ENCODE data around the gene VTI1A. TPM values are rescaled to one million over a fixed set of nuclear protein-coding genes. Genes with fewer than 3 reads are reported as not detected.

The VTI1A gene
- total and polyA plus RNA-seq, 7 donors = 10.8 to 80.3 (median 36.8) TPM

DNA sequence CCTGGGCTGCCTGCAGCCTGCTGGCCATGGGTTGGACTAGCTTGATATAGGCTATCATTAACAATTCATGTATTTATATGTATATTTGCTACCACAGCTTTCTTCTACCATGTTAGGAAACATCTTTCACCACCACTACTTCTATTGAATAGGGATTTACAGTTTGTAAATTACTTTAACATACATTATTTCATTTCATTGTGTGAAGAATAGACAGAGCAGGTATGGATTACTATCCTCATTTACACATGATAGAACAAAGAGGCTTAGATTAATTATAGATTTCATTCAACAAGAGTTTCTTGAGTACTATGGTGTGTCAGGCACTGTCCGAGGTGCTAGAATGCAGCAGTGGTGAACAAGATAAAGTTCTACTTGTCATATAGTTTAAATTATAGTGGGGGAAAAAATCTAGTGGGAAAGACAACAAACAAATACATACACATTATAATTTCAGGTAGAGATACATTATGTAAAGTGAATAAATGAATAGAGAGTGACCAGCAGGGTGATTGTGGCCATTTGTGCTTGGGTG lies 20.6 kb downstream of the VTI1A start:
- Histone ChIP-seq H3K36me3 (peaks cover 0 to 32% (median 8%) of the 10 kb centered on the region in 4 donors), H3K9me3 (no peaks in the 10 kb centered on the region), H3K4me3 (no peak overlapping the region), H3K4me1 (peaks cover 0 to 9% (median 0%) of the 10 kb centered on the region in 4 donors), H3K27me3 (no peaks in the 10 kb centered on the region), H3K27ac (no peak overlapping the region)
- WGBS, 2 donors = 93 to 94% methylated on average over 1 of the region's 1 CpG
- TF ChIP-seq EP300 (IDR thresholded peaks at IDR 0.05) (no peak), POLR2A (IDR thresholded peaks at IDR 0.05) (no peak), POLR2AphosphoS5 (IDR thresholded peaks at IDR 0.05) (no peak), CTCF (IDR thresholded peaks at IDR 0.05) (no peak)
- intact Hi-C loops (cut with DNase I) = no loop called here
- no peak for DNase-seq

DNA sequence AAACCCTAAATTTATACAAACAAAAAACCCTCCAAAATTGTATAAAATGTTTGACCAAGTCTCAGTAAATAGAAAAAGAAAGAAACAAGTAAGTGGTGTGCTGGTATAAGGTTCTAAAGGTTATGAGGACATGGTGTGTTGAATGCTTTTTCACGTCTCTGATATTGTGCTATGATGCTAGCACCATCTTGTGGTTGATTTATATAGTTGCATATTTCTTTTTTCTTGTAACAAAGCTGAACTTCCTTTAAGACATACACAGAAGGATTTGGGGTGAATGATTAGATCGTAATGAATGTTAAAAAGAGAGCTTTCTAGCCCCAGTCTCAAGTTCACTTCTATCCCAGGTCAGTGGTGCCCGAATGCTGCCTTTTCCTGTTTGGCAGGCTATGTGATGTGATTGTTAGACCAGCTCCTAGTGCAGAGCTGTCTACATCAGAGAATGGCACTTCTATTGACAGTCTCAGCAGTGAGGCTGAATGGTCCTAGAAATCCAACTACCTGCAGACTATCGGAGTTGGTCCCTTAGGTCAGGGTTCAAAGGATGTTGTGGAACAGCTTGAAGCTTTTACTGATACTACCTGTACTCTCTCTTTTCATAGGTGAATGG lies 25.0 kb downstream of the VTI1A start:
- no peak overlapping the region for H3K27ac ChIP-seq
- WGBS, 2 donors = 6 to 24% methylated on average over 4 of the region's 4 CpGs
- H3K36me3 ChIP-seq = peaks cover 0 to 8% (median 0%) of the 10 kb centered on the region in 4 donors
- H3K27me3 ChIP-seq = no peaks in the 10 kb centered on the region
- peaks cover 0 to 9% (median 0%) of the 10 kb centered on the region in 4 donors for H3K4me1 ChIP-seq
- DNase-seq = no peak
- no peak for TF ChIP-seq POLR2AphosphoS5 (IDR thresholded peaks at IDR 0.05)
- TF ChIP-seq POLR2A (IDR thresholded peaks at IDR 0.05) = no peak
- peak; percentile 22 to 64 (median 51) for TF ChIP-seq CTCF (IDR thresholded peaks at IDR 0.05)
- no peak for TF ChIP-seq EP300 (IDR thresholded peaks at IDR 0.05)
- intact Hi-C loops (cut with DNase I) = no loop called here
- H3K9me3 ChIP-seq = no peaks in the 10 kb centered on the region
- H3K4me3 ChIP-seq = no peak overlapping the region

GRCh38 chr10:112475575-112476218 lies 28.7 kb downstream of the VTI1A start:
- 32 to 65% methylated on average over 3 of the region's 3 CpGs for WGBS, 2 donors

DNA sequence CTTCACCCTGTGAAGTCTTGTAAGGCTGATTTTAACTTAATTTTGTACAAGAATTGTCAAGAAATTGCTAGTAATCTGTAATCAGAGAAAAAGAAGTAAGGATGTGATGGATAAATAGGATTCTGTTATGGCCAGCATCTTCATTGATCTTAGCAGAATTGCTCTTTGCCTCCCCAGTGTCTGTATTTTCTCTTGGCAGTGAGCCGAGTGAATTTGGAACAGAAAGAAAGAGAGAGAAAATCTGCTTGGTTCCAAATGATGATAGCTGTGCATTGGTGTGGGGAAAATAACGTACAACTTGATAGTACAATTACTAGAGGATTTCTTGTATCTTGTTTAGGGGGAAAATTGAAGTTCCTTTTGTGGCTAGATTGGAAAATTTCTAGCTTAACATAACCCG lies 34.6 kb downstream of the VTI1A start:
- Histone ChIP-seq H3K4me1 (no peaks in the 10 kb centered on the region), H3K27me3 (no peaks in the 10 kb centered on the region), H3K4me3 (no peak overlapping the region), H3K27ac (no peak overlapping the region), H3K9me3 (no peaks in the 10 kb centered on the region), H3K36me3 (no peaks in the 10 kb centered on the region)
- DNase-seq = no peak
- TF ChIP-seq CTCF (IDR thresholded peaks at IDR 0.05) (no peak), POLR2A (IDR thresholded peaks at IDR 0.05) (no peak), POLR2AphosphoS5 (IDR thresholded peaks at IDR 0.05) (no peak), EP300 (IDR thresholded peaks at IDR 0.05) (no peak)
- WGBS, 2 donors = 91 to 93% methylated on average over 3 of the region's 3 CpGs
- intact Hi-C loops (cut with DNase I) = no loop called here

More at GRCh38 chr10:112475575-112476218, 28.7 kb downstream of the VTI1A start:
- H3K27me3 ChIP-seq = no peaks in the 10 kb centered on the region
- H3K9me3 ChIP-seq = no peaks in the 10 kb centered on the region
- DNase-seq = no peak
- H3K4me1 ChIP-seq = peaks cover 0 to 9% (median 0%) of the 10 kb centered on the region in 4 donors
- TF ChIP-seq EP300 (IDR thresholded peaks at IDR 0.05) (no peak), CTCF (IDR thresholded peaks at IDR 0.05) (peak in 1 of 4 experiments; percentile 14)
- no peak overlapping the region for H3K27ac ChIP-seq
- no peaks in the 10 kb centered on the region for H3K36me3 ChIP-seq
- intact Hi-C loops (cut with DNase I) = loop anchor here (5.0 kb wide), 1 partner anchor 912 kb away; no protein-coding TSS in a partner anchor
- no peak overlapping the region for H3K4me3 ChIP-seq

Data from sigmoid colon (tissue), 7 donors.